Retina (tissue), 1 donor: ENCODE results near the gene ALK.
A peak's percentile ranks its signal among the peaks of the same experiment; 100 is the strongest.

ENCODE experiments used
- DNase-seq: peaks from one replicate; pipeline ENCODE4 v3.0.0-alpha.2; 2016

ALK gene

DNA sequence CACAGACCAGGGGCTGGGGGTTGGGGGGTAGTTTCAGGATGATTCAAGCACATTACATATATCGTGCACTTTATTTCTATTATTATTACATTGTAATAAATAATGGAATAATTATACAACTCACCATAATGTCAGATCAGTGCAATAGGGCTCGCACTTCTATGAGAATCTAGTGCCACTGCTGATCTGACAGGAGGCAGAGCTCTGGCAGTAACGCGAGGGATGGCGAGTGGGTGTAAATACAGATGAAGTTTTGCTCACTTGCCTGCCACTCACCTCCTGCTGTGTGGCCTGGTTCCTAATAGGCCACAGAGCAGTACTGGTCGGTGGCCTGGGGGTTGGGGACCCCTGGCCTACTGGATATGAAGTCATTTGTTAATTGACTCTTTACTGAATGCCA lies 615.6 kb downstream of the ALK start:
- DNase-seq: no peak

GRCh38 chr2:29304399-29305060 lies 616.9 kb downstream of the ALK start:
- DNase-seq: no peak

- DNase-seq: no peak
These were observed 624.8 kb downstream of the ALK start for GRCh38 chr2:29296585-29296984.

- no peak for DNase-seq
These were observed 625.5 kb downstream of the ALK start for GRCh38 chr2:29295845-29296244.

DNA sequence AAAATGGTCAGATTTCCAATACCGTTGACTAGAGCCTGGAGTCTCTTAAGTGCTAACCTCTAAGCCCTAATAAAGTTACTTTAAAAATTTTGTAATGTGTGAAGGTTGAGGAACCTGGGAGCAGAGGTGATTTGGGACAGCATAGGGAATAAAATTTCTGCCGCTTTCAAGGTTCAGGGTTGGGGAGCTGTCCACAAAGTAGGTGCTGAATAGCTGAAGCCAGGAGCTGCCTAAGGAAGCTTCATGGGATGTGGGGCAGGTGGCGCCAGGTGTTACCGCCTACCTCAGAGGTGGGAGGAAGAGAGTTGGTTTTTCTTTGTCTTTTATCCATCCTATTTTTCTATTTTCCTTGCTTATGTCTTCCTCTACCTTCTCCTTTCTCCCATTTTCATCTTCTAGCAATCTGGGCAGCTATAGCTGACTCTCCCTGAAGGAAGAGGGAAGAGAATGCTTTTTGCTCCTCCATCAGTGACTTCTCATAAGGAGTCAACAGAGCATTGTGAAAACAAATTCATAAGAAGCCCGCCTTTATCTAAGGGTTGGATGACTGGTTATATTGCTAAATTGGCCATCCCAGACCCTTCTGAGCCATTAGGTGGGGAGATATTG lies 627.5 kb downstream of the ALK start:
- no peak for DNase-seq

- DNase-seq: no peak
These were observed 630.9 kb downstream of the ALK start for GRCh38 chr2:29290293-29291047.

DNA sequence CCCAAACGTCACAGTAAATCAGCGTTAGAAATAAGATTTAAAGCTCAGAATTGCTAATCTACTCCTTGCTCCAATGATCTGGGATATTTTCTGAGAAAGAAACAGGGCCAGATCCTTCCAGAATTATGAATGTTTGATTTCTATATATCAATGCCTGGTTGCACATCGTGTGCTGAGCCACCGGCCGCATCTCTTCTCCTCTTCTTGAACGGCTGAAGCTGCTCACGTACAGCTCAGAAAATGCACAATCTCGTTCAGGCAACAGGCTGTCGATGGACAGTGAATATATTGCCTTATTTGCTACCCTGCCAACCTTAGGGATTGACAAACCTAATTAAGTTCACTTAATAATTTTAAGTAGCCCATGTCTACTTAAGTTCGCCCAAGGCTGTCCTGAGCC lies 636.7 kb downstream of the ALK start:
- DNase-seq: no peak

- no peak for DNase-seq
These were observed 639.5 kb downstream of the ALK start for GRCh38 chr2:29281916-29282247.

- peak; percentile 72 for DNase-seq
These were observed 640.1 kb downstream of the ALK start for GRCh38 chr2:29281086-29281915.

DNA sequence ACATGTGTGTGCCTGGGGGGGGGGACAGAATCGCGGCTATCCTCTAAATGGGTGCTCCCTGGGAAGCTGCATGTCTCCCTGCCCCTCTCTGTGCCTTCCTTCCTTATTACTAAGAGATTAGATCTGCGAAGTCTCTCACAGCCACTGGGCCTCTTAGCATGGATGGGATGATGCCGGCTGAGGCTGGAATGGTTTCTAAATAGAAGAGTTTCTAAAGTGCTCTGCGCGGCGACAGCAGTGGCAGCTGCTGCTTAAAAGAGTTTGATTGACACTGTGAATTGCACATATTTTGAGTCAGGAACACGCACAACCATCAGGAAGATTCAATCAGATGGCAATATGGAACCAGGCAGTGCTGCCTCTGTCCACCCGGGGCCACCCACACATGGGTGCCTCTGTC lies 642.4 kb downstream of the ALK start:
- DNase-seq: no peak

GRCh38 chr2:29276151-29276550 lies 645.2 kb downstream of the ALK start:
- DNase-seq: no peak

- DNase-seq: no peak
These were observed 646.2 kb downstream of the ALK start for GRCh38 chr2:29275186-29275585.

GRCh38 chr2:29273685-29274611 lies 647.4 kb downstream of the ALK start:
- no peak for DNase-seq

GRCh38 chr2:29273004-29273684 lies 648.2 kb downstream of the ALK start:
- no peak for DNase-seq

- DNase-seq: no peak
These were observed 649.1 kb downstream of the ALK start for GRCh38 chr2:29272311-29272710.

GRCh38 chr2:29270701-29271121 lies 650.7 kb downstream of the ALK start:
- no peak for DNase-seq

DNA sequence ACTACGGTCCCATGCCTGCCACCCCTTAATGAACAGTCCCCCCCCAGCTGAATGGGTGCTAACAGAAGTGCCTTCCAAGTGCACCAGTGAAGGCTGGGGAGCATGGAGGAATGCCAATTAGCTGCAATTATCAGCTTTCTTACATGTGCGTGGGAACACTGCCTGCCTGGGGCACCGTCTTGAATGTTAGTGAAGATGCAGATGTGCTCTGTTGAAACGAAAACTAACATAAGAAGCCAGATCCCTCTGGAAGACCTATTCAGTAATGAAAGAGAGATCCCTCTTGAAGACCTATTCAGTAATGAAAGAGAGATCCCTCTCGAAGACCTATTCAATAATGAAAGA lies 651.6 kb downstream of the ALK start:
- no peak for DNase-seq

- DNase-seq: no peak
These were observed 652.2 kb downstream of the ALK start for GRCh38 chr2:29269095-29269764.

DNA sequence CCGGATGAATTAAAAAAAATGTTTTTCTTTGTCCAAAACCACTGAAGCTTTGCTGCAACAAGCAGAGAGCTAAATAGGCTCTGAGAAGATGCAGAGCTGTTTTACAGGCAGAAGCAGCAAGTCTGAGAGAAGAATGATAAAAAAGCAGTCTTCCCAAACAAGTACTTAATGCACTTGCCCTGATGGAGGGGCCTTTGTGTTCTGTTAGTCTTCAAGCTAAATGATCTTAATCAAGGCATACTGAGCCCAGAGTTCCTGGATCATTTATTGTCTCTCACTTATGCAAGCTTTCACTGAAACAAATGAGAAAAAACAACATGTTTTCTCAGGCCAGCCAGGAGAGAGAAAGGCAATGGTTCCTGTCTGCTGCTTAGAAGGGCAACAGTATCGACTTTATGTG lies 653.7 kb downstream of the ALK start:
- no peak for DNase-seq

DNA sequence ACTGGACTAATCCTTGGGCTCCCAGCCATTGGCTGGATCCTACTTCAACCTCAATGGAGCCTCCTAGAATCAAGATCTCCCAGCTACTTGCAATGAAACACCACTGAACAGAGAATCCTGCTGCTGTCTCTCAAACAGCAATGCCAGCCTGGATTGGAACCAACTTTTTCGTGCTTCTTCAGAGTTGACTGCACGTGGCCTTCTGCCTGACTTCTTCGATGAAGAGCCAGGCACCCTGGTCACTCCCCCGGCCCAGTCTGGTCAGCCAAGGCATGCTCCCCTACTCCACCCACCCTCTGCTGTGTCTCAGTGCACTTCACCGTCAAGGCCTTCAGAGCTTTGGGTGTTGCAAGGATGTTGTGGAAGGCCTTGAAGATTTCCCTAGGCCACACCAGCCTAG lies 657.5 kb downstream of the ALK start:
- DNase-seq: no peak

GRCh38 chr2:29262681-29263260 lies 658.6 kb downstream of the ALK start:
- peak; percentile 34 for DNase-seq
